NCI-H2081 (cell line): ENCODE measurements around the gene CDH22.

ENCODE experiments used
- DNase-seq, 2 experiments: peaks; one replicate each; lab custom pipeline; 2025; lab: John Stamatoyannopoulos, UW

Gene CDH22

DNA sequence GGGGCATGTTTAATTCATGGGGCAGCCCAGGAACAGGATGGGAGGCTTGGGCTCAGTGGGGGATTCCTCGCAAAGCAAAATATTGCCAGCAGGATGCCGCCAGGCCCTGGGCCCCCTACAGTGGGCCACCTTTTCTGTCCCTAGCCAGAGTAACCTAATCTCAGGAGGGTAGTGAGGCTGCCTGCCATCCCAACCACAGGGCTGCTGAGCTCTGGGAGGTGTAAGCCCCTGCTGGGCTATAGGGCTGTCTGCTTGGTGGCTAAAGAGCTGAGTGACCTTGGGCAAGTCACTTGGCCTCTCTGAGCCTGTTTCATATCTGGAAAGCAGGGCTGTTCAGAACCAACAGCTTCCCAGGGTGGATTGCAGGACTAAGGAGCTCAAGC, 35.7 kb upstream of the CDH22 start:
- no peak for DNase-seq

DNA sequence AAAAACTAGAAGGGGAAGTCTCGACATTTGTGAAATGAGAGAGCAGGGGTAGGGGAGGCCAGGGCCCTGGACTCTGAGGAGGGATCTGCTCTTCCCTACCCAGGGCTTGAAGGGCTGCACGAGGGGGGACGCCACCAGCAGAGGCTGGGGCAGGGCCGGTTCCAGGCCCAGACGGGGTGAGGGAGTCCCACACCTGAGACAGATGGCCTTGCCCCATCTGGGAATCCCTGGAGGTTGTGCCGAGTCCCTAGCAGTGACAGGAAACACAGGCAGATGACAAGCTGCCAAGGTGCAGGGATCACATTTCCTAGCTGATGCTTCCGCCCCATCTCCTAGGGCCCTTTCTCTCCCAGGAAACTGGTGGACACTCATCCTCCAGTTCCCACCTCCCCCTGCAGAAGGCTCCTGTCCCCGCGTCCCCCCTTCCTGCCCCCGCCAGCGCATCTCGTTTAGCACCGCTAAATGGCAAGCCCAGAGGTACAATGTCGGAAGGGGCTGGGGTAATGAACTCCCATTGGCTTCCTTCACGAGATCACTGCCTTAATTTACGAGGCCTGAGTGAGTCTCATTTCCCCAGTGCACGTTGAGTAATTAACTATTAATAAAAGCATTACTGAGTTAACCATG, 35.2 kb upstream of the CDH22 start:
- peak in 1 of 2 experiments; percentile 25 for DNase-seq

DNA sequence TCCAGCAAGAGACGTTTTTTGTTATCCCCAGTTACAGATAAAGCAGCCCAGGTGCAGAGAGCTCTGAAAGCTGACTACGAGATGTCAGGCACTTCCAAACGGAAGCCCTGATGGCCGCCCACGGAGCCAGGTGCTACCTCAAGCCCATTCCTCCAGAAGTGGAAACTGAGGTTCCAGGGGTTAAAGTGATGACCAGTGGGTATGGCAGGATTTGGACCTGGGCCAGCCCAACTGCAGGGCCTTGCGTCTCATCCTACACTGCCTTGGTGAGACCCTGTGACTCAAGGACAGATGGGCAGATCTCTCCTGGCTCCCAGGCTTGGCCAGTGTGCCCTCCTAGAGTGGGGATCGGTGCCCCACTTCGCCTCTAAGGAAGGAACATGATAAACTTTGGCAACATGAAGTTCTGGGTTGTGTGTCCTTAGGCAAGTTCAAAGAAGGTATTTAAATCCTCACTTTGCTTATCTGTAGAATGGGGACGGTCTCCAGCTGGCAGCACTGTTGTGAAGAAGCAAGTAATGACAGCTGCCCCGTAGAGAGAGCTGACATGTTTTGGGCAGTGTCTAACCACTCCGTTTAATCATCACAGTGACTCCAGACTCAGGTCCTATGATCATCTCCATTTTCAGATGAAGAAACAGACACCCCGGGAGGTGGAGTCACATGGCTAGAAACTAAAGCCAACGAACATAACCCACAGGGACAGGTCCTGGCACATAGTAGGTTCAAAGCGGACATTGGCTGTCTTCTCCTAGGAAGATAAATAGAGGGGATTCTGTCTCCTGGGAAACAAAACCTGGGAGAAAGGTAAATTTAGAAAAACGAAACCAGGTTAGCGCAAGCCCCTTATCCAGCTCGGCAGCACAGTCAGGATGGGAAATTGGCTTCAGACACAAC, 34.4 kb upstream of the CDH22 start:
- DNase-seq = no peak

DNA sequence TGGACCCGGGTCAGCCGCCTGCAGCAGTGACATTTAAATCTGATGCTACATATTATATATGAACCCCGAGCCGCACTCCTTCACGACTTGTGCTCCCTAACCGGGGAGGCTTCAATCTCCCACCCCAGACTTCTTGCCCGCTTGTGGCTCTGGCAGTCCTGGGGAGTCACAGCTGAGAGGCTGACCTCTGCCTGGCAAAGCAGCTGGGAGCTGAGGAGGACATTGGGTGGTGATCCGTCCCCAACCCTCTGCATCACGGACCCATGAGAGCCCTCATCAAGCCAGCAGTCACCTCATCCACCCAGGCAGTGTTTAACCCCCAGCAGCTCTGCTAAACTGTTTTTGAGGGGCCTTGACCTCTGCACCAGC, 33.7 kb upstream of the CDH22 start:
- no peak for DNase-seq

DNA sequence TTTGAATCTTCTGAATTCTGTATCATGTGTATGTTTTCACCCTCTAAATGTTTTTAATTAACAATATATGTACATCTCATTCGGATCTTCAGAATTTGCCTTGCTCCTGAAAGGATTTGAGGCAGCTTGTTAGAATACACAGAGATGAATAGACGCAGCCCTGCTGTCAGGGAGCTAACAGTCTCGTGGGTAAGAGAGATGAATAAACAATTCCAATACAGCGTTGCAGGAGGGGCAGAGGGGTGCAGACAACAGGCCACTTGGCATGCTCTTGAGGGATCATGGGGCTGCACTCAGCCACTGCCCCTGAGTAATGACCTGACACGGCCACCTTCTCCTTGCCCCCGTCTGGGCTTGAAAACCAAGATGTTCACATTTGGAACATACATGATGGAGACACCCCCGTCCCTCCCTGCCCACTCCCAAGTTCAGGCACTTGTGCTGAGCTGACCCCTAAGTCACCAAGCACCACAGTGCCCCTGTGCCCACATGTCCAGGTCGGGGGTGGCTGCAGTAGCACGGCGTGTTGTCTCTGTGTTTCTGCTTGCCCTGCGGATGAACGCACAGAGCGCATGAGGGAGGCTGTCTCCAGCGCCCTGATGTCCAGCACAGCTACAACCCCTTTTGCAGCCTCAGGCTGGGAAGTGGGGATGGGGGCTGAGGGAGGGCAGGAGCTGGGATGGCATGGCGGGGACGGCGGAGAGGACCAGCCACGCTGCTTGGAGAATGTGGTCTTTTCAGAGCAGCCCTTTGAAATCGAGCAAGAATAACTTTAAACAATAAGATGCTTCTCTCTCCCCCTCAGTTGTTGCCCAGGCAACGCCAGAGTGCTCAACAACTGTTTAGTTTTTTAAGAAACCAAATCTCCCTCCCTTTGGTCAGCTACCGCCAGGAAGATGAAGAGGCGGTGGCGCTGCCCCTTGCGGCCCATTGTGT, 33.0 kb upstream of the CDH22 start:
- DNase-seq = no peak

DNA sequence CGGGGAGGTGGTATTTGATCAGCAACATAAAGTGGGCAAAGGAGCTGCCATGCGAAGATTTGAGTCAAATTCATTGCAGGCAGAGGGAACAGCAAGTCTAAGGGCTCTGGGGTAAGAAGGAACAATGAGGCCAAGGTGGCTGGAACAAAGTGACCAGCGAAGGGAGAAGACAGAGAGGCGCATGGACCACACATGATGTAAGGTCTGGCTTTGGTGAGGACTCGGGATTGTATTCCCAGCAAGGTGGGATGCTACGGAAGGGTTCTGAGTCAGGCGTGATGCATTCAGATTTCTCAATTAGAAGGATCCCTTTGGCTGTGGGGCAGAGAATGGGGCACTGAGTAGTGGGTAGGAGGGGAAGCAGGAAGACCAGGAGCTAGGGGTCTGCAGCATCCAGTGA, 30.7 kb upstream of the CDH22 start:
- no peak for DNase-seq

DNA sequence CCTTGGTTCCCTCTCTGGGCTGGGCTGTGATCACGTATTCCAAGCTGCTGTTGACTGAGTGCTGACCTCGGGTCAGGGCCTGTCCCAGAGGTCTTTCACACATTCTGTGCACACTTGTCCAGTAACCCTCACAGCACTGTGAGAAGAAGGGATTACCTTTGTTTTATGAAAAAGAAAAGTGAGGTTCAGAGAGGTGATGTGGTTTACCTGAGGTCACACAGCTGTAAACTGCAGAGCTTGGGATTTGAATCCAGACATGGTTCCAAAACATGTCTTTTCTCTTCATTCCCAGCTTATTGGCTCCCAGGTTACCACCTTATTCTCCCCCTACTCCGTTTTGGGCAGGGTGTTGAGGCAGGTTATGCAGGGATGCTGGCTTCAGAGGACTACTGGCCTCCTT, 28.4 kb upstream of the CDH22 start:
- DNase-seq = no peak

DNA sequence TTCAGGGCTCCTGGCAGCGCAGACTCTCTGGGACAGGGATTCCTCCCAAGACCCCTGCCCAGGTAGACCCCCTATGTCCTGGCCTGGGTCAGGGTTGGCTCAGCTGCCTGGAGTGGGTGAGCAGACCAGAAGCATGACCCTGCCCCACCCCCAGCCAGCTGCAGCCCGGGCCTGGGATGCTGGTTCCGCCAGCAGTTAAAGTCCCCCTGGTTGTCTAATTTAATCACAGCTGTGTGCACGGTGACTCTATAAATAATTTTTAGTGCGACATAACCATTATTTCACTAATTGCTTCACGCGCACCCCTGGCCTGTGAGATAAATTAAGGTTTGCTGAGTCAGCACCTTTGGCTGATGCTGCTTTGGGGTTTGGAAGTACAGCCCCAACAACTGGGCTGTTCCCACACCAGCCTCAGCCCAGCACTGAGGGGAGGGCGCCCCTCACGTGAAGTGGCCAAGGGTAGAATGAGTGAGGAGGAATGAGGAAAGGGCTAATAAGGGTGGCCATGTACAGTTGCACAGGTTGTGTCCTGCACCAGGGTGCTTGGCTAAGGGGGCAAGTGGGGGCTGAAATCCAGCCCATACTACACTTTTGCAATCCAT, 26.1 kb upstream of the CDH22 start:
- peak in 1 of 2 experiments; percentile 21 for DNase-seq

DNA sequence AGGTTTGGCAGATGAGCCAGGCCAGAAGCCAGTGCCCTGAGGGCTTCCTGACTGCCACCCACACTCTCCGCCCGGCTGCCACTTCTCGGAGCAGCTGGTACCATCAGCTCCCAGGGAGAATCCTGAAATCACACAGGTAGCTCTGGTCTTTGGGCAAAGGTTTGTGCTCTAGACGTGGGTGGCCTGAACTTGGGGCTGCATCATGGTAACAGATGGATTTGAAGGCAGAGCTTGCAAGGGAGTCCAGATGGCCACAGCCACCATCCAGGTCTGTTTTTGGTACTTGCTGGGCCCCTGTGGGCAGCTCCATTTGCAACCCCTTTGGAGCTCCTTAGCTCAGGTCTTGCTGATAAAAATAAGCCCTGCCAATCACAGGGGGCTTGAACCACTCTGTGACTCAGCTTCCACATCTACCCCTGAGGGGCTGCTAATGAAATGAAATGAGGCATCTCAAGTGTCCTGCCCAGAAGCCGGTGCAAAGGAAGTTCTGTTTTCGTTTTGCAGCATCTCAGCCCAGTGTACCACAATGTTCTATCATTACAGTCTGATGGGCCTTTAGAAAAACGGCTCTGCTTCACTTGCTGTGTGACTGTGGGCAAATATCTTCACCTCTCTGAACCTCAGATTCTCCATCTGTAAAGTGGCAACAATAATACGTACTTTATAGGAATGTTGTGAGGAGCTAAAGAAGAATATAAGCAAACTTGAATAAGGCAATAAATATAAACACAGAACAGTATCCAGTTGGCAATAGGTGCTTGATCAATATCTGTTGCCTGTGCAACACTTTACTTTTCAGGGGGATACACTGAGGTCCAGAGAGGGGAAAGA, 25.1 kb upstream of the CDH22 start:
- no peak for DNase-seq

DNA sequence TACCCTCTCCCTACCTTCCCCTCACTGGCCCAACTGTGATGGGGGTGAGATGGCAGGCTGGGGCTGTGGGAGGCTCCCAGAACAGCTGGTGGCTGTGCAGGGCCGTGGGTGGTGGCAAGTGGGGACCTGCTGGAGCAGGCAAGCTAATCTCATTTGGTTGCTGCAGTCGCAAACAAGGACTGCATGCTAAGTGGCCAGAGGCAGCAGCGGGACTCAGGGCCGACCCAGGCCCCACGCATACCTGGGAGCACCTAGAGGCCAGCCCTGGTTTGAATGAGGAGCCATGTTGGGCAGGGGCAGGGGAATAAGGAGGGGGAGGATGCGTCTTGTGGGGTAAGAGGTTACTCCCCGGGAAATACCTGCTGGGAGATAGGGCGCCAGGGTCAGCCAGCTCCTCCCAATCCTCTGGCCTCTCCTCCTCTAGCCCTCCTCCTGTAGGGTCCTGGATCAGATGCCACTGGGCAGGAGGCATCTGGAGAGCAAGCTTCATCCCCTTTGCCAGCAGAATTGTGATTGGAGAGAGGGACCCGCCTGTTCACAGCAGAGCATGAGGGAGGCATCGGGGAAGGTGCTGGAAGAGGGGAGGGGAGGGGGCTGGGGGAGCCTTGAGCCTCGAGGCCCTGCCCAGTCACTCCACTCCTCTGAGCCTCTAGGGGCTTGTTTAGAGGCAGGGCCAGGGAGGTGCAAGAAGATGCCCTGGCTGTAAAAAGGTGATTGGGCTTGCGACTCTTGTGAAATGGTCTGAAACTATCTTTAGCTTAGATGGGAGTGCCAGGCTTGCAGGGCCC, 24.3 kb upstream of the CDH22 start:
- no peak for DNase-seq

DNA sequence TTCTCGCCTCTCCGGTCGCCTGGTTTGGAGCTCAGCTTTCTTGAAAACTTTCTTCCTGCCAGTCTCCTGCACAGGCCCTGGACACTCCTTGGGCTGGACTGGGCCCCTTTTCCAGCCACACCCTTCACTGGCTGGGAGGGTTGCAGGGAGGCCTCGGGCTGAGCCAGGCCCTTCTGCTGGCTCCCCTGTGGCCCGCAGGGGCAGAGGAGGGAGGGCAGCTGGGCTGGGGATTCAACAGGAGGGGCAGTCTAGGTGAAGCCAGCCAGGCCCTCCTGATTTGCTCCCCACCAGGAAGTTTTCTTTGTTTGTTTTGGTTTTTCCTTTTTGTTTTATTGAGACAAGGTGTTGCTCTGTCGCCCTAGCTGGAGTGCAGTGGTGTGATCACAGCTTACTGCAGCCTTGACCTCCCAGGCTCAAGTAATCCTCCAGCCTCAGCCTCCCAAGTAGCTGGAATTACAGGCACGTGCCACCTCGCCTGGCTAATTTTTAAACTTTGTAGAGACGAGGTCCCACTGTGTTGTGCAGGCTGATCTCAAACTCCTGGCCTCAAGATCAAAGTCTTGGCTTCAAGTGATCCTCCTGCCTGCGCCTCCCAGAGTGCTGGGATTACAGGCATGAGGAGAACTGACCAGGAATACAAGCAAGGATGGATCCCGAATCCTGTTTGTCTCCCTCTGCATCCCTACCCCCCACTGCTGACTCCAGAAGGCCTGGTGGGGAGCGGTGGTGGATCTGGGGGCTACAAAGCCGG, 23.5 kb upstream of the CDH22 start:
- no peak for DNase-seq

DNA sequence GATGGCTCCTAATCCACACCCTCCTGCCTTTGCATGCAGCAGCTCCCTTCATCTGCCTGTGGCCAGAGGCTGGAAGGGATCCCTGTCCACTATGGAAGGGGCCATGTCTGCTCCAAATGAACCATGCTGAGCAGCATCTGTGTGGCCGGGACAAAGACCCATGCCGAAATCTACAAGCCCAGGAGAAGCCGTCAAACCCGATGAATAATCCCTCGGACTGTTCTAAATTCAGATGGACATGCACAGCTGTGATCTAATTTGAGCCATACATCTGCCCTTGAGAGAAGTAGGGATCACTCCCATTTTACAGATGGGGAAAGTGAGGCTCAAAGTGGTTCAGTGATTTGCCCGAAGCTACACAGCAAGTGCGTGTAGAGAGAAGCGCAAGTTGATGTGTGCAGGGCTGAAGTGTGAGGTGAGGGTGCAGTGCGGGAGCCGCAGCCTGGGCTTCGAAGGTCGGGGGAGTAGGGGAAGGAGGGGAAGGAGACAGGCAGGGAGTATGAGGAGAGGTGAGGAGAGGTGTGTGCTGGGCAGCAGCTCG, 22.6 kb upstream of the CDH22 start:
- DNase-seq = no peak

DNA sequence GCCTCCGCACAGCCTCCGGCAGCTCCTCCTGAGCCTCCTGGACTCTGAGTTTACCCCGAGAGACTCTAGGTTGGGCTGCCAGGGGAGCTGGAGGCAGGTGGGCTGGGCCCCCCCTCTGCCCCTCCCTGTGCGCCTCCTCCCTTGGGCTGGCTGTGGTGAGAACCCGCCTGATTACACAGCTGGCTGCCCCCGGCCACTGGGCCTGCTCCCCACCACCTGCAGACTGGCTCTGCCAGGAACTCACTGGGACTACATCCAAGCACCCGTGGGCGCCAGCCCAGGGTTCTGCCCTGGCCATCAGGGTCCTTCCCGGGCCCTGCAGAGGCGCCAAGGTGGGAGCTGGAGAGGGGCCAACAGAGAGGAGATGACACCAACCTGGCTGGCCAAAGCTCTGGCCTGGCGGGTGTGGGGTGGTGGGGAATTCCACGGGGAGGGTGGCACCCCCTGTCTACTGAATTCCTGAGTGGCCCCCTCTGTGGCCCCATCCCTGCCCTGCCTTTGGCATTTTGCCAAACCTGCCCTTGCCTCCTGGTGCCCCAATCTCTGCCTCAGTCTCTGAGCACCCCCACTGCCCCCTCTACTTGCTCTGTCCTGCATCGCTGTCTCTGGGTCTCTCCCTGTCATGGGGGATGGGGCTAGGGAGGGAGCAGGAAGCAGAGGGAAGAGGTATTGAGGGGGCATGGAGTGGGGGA, 21.9 kb upstream of the CDH22 start:
- DNase-seq = peak; percentile 55 to 88

DNA sequence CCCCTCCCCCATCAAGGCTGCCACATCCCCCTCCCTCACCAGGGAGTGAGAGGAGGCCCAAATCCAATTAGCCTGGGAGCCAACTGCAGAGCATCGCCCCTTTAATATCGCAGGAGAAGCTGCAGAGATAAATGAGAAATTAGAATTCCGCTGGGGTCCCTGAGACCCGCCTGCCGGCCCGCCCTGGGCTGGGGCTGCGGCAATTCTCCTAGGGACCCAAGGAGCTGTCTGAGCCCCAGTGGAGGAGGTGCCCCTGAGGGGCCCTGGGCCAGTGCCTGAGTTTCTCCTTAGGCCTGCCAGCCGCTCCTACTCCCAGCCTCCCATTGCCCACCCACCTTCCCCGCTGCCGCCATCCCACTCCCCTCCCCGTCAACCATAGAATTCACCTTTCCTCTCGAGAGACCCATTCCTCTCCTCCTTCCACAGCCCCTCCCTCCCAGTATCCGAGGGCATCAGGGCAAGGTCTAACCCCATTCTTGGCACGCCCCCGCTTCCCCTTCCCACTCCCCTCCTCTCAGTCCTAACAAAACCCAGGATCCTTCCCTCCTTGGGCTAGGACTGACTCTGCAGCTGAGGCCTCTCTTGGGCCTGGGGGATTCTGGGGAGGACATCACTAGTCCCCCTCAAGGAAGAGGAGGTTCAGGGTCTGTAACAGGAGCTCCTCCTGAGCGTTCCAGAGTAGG, 20.0 kb upstream of the CDH22 start:
- no peak for DNase-seq

DNA sequence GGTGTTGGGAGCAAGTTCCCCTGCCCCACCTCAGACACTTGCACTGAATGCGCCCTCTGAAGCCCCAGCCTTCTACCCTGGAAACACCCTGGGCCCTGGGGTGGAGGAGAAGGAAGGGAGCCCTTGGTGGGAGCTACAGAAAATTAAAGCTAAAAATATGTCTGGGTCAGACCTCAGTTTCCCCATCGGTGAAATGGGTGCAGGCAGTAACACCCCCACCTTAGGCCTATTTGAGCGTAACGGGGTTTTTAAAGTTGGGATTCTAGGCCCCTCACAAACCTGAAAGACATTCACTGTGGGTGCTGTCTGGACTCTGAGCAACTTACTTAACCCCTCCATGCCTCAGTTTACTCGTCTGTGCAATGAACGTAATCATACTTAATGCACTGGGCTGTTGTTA, 19.3 kb upstream of the CDH22 start:
- DNase-seq = no peak

DNA sequence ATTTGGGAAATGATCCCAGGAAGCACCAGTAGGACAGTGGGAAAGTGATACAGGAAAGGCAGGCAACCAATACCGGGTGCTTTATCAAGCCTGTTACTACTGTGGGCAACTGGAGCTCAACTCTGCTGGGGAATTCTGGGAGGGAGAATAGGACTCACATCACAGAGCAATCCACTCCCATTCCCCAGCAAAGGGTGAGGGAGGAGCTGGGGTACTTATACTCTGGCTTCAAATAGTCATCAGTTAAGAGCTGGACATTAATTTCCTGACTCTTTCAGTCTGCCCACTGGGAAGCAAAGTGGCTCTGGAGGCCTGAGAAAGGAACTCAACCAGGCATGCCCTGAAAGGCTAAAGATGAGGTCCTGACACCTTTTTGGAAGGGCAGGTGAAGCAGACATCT, 17.5 kb upstream of the CDH22 start:
- DNase-seq = no peak

DNA sequence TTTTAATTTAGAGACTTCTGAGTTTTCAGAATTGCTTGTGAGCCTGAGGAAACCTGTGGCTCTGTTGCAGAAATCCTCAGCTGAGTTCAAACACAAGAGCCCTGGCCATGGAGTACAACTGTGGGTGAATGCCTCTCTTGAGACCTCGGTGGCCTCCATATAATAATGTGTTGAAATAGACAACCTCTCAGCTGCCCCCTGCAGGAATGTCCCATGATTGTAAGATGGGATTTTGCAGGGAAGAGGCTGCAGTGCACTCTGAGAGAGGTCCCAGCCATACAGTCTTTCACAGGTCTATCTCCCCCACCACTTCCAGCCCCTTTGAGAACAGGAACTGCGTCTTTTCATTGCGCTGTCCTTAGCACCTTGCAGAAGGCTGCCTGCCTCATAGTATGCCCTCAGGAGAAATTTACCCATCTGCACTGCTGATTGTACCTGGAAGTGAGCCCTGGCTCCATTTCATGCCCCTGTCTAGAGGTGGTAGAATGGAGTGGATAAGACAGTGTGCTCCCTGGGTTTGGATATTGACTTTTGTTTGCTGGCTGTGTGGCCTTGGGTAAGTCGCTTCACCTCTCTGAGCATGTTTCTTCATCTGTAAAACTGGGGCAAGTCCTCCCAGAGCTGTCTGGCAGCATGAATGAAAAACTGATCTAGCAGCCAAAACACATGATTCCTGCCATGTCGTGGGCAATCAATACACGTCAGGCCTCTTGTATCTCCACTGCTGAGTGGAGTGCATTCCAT, 16.8 kb upstream of the CDH22 start:
- peak in 1 of 2 experiments; percentile 16 for DNase-seq
